Pons (tissue), 1 donor: Measurements from ENCODE around the gene RPUSD3.

Experiments used
- DNase-seq: peaks from one replicate; pipeline ENCODE4 v3.0.0-alpha.2; 2016; ENCODE audit warnings: low spot score

RPUSD3 gene

DNA sequence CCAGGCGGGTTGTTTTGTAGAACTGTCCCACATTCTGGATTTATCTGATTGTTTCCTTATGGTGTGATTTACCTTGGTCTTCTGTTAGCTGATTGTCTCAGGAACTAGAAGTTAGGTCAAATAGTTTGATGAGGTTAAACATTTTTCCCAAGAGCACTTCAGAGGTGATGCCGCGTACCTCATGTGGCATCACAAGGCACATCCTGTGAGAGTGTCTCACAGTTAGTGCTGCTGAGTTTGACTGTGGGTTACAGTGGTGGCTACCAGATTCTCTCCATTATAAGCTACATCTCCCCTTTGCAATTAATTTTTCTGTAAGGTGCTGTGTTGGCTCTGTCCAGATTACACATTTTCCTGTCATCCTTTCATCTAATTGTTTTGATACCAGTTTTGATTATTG is 12.6 kb downstream of the RPUSD3 start:
- DNase-seq: no peak

DNA sequence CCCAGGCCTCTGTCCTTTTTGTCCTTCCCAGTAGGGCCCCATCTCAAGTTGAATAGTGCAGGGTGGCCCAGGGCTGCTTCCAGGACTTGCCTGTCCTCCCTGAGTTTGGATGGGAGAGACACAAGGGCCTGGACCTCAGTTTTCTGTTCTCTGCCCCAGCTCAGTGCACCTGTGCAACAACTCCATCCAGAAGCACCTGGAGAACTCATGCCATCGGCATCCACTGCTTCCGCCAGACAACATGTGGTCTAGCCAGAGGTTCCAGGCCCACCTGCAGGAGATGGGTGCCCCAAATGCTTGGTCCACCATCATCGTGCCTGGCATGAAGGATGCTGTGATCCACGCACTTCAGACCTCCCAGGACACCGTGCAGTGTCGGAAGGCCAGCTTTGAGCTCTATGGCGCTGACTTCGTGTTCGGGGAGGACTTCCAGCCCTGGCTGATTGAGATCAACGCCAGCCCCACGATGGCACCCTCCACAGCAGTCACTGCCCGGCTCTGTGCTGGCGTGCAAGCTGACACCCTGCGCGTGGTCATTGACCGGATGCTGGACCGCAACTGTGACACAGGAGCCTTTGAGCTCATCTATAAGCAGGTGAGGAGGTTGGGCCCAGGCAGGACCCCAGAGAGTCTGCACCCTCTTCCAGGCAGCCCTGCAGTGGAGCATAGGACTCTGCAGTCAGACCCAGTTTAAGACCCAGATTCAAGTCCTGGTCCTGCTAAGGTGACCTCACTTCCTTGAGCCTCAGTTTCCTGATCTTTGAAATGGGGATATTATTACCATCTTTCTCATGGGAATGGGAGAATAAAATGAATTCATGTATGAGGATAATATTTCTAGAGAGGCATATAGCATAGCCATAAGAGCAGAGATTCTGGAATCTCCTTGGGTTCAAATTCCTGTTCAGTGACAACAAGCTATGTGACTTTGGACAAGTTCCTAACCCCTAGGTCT is 14.7 kb downstream of the RPUSD3 start:
- DNase-seq: no peak

DNA sequence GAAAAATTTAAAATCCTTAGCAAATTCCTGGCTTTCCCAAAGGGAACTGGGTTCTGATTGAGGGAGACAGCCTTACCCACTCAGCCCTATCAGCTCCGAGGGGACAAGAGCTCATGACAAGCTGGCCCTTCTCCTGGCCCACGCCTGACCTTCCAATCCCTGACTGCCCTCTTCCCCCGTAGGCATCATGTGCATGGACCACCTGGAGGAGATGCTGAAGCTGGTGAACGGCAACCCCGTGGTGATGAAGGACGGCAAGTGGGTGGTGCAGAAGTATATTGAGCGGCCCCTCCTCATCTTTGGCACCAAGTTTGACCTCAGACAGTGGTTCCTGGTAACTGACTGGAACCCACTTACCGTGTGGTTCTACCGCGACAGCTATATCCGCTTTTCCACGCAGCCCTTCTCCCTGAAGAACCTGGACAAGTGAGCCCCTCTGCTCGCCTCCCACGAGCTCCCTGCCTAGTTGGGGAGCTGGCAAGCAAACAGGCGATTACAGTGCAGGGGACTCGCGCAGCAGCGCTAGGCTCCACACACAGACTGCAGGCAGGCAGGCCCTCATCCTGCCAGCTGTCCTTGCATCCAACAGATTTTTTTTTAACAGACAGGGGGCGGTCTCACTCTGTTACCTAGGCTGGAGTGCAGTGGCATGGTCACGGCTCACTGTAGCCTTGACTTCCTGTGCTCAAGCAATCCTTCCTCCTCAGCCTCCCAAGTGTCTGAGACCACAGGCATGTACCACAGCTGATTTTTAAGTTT is 16.8 kb downstream of the RPUSD3 start:
- no peak for DNase-seq

DNA sequence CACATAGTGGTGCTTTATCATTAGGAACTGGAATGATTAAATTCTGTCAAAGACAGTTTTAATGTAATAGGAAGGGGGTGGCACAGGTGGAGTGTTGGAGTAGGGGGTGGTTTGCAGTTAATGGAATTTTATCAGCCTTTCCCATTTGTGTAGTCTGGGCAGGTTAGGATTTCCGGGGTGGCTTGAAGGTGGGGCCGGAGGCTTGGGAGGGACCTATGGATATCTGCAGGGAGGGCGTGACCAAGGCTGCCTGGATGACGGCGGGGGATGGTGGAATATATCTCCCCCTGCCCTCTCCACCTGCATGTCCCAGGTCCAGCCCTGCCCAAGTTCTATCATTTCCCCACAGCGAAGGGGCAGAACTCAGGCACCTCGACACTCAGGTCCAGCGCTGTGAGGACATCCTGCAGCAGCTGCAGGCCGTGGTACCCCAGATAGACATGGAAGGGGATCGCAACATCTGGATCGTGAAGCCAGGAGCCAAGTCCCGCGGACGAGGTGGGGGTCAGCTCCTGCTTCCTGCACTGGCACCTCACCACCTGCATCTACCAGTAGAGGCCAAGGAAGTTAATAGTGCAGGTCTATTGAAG is 18.3 kb downstream of the RPUSD3 start:
- no peak for DNase-seq

DNA sequence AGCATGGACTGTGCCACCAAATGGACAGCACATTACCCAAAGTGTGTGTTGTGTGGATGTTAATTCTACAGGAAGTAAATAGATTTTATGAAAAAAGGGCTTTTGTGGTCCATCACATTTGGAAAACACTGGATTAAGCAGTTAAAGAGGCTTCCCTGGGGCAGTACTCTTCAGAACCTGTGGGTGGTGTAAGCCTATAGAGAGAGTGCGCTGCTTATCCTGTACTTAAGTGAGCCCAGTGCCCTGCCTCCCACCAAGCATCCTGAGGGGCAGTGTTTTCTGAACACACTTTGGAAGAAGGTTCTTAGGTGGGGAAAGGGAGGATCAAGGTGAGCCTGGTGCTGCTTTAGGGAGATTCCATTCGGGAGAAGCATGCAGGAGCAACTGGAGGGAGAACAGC is 22.9 kb downstream of the RPUSD3 start:
- no peak for DNase-seq

DNA sequence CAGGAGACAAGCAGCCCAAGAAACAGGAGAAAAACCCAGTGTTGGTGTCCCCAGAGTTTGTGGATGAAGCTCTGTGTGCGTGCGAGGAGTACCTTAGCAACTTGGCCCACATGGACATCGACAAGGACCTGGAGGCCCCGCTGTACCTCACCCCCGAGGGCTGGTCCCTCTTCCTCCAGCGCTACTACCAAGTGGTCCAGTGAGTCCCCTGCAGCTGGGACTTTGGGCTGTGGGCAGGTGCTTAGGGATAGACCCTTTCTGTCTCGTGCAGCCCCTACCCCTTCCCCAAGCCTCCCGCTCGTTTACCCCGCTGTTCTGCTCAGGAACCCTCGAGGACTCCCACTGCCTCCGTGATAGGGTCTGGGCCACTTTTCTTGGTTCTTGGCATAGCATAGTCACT is 23.3 kb downstream of the RPUSD3 start:
- no peak for DNase-seq

DNA sequence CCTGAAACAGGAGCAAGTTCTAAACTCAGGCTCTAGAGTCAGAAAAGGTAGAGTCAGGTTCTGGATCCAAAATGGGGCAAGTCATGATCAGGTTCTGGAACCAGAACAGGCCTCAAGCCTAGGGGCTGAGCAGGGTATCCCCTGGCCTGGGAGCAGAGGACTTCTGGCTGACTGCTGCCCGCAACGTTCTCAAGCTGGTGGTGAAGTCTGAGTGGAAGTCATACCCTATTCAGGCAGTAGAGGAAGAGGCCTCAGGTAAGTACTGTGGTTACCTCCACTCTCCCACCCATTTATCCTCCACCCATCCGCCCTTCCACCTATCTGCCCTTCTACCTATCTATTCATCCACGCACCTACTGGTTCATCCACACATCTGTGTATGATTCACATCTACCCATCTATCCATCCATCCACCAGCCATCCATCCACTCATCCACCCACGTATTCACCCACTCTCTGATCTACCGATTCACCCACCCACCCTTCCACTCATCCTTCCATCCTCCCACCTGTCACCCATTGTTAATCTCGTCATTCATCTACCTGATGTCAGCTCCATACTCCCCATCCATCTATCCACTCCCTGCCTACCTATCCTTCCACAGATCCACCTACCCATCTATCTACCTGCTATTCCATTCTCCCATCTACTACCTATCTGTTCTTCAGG is 25.0 kb downstream of the RPUSD3 start:
- DNase-seq: no peak

DNA sequence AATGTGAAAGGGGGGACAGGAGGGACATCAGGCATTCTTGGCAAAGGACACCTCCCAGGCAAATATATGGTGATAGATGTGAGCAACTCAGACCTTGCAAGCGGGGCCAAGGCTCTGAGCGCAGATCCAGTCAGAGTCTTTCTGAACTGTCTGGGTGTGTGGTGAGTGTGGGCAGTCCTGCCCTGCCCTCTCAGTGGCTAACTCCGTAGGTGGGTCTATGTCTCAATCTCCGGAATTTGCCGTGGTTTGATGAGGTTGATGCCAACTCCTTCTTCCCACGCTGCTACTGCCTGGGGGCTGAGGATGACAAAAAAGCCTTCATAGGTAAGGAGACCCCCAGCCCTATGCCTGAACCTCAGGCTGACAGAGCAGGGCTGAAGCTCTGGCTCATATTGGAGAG is 26.4 kb downstream of the RPUSD3 start:
- no peak for DNase-seq

DNA sequence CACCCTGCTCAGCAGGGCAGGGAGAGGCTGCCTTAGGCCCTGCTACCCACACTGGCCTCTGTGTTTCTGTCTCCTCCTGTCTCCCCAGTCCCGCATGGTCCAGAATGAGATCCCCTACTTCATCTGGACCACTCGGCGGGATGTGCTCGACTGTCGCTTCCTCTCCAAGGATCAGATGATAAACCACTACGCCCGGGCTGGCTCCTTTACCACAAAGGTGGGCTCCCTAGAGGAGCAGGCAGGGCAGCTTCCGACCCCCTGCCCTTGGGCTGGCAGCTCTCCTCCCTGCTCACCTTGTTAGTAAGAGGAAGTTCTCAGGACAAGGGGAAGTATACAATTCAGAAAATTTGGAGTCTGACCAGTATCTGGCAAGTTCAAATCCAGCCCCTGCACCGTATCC is 27.8 kb downstream of the RPUSD3 start:
- DNase-seq: no peak

DNA sequence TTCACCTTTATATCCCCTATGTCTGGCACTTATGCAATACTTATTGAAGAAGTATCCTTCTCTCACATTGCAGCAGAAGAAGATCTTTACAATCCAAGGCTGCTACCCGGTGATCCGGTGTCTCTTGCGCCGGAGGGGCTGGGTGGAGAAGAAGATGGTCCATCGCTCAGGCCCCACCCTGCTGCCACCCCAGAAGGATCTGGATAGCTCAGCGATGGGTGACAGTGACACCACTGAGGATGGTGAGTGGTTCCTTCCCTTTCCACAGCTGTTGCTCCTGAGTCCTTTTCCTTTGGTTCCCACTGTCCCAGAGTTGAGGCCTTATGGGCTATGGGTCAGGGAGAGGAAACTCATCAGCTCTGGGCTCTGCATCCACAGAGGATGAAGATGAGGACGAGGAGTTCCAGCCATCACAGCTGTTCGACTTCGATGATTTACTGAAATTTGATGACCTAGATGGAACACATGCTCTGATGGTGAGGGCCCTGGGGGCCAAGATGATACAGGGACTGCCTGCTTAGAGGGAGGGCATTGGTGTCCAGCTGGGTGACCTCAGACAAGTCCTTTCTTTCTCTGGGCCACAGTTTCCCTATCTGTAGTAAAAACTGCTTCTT is 30.8 kb downstream of the RPUSD3 start:
- no peak for DNase-seq

DNA sequence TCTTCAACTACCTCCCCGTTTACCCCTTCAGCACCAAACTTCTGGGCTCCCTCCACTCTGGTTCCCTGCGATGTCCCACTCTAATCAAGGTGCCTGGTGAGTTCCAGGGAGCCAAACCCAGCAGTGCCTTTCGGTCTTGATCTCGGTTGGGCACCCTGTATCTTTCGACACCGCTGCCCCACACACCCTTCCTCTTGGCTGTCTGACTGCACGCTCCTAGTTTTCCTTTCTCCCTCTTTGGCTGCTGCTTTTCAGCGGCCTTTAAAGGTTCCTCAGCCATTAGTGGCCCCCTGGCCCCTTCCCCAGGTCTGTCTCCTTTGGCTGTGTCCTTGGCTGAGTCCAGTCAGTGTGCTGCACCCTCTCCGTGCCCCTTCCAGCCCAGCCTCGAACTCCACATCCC is 33.0 kb downstream of the RPUSD3 start:
- DNase-seq: no peak

DNA sequence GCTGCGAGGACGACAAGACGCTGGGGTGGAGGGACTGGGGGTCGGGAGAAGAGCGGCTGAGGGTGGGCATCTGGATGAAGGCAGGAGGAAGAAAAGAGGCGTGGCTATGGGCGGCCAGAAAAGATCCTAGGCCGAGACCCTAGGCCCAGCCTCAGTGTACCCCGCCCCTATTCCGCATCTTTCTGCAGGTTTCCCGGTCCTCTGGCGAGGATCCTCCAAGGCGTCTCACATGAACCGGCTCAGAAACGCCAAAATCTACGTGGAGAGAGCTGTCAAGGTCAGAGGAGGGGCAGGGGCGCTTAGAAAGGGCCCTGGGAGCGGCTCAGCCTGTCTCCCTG is 33.4 kb downstream of the RPUSD3 start:
- DNase-seq: no peak

DNA sequence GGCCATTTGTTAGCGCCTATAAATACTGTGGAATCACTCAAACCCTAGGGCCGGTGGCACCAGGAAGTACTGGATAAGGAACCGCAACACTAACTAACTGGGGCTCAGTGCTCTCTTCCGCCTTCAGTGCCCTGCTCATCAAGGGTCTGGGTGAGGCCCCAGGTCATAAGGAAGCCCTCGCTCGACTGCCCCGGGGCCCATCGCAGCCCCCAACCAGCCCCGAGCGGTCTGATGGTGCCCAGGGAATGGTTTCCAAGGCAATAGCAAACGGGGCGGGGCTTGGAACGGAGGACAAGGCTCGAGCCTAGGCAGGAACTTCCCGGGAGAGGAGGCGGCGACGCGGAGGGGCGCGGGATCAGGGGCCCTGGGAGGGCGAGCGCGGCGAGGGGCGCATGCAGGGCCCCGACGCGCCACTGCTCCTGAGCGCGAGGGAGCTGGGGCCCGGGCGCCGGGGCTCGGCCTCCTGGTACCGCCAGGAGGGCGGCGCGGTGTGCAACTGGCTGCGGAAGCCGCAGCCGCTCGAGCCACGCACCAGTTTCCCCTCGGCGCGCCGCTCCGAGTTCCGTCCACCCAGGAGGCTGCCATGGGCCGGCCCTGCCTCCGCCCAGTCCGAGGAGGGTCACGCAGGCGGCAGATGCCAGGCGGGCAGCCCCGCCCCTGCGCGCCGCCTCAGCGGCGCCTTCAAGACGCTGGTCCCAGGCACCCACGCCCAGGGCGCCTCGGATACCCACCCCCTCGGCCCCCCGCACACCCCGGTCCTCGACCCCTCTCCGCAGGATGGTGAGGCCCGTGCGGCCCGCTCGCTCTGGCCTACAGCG is 34.0 kb downstream of the RPUSD3 start, which contains the start of gene TTLL3:
Gene TTLL3, plus strand, starts transcription at position 648 of the 818 bp plus-strand sequence. CDS start 400 bp downstream, outside the sequence.
- DNase-seq: peak; percentile 59

DNA sequence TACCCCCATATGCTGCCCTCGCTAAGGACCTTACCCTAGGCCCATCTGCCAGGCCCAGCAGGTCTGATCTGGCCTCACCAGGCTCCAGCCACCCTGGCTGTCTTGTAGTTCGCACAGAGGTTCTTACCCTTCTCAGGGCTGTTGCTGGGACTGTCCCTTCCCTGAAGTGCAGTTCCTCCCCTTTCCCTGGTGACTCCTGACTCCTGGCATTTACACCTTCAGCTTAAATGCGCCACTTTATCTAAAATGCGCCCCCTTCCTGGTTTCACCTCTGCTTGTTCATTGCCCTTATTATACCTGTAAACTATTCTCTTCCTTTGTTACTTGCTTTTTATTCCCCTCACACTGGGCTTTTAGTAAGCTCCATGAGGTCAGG is 34.6 kb downstream of the RPUSD3 start:
- DNase-seq: no peak

DNA sequence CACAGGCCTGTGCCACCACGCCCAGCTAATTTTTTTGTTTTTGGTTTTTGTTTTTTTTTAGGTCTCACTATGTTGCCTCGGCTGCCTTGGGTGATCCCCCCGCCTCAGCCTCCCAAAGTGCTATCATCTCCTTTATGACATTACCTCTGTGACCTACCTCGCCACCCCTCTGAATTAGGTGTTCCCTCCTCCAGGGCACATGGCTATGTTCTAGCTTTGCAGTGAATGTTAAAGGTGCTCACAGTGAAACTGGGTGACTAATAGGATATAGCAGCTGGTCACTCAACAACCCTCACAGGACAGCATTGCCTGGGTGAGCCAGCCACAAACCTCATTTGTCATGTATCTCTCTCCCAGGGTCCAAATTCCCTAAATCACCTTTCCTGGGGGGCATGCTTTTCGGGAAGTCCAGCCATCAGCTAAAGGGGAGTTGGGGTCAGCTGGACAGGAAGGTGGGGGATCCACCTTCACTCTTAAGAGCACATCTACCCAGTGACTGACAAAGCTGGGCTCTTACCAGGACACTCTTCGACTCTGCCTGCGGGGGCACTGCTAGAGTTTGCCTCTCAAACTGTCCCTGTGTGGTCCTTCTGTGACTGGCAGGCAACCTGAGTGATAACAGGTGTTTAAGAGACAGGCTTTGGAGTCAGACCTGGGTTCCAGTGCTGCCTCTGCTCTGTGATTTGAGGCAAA is 35.3 kb downstream of the RPUSD3 start:
- DNase-seq: no peak

DNA sequence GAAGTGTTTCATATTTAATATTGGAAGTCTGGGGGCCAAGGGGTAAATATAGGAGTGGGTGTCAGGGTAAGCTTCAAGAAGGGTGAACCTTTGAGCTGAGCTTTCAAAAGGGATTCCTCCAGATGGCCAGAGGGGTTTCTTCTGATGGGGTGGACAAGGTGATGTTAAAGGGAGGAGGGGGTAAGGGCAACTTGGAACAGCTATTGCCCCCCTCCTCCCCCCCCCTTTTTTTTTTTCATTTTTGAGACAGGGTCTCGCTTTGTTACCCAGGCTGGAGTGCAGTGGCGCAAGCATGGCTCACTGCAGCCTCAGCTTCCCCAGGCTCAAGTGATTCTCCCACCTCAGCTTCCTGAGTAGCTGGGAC is 35.8 kb downstream of the RPUSD3 start:
- DNase-seq: no peak

DNA sequence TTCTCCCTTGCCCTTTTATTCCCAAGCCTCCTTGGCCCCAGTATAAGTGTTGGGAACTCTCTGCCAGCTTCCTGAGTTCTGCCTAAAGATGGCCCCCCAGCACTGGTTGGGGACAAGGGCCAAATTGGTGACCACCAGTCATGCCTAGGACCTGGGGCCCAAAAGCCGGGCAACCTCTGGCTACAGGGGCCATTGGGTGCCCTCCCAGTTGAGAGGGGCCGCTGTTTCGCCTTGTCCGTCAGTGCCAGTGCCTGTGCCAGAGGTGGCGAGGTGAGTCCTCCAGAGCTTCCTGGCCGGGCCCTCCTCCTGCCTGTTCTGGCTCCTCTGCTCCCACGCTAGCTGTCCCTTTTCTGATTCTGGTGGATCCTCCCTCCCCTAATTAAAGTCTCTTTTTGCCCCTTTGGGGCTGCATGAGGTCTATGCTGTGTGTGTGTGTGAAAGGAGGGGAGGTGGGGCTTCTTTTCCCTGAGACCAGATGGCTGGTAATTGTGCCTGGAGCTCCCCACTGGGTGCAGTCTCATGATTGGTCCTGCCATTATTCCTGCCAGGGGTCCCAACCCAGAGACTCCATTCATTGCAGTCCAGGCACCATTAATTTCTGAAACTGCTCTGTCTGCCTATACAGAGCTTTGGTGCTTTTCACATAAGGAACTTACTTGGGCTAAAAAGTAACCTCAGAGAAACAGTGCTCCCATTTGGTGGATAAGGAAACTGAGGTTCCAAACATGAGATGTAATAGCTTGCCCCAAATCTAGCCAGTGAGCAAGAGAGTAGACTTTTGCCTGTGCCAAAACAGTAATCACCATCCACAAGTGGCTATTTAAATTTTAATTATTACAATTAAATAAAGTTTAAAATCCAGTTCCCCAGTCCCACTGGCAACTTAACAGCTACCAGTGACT is 36.9 kb downstream of the RPUSD3 start:
- no peak for DNase-seq

DNA sequence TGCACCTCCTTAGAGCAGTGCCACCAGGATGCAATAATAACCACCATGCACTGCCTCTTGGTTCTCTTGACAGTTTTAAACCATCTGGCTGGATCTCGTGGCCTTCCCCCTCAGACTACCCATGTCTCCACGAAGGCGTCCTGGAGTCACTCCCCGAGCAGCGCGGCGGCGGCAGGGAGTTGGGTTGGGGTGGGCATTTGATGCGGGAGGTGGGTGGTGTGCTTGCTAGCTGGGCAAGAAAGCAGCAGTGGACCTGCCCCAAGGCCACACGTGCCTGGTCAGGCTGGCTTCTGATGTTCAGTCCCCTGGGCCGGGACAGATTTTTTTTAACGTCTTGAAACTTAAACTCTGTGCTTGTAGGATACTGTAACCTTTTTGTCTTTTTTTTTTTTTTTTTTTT is 37.7 kb downstream of the RPUSD3 start:
- no peak for DNase-seq

DNA sequence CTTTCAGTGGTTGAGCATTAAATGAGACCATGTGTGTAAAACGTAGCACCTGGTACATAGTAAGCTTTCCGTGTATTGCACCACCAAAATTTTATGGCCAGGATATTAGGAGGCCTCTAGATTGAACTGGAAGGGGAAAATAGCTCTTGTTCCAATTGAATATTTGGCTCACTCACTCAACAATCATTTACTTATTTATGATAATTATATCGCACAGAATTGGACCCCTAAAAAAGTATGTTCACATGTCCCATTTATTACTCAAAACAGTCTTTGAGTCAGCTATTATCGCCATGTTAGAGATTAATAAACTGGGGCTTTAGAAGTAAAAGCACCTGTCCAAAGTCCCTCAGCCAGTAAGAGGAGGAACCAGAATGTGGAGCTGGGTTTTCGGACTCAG is 38.8 kb downstream of the RPUSD3 start:
- no peak for DNase-seq
